ENCODE results near the gene NEGR1. TPM values are rescaled to one million over a fixed set of nuclear protein-coding genes. Genes with fewer than 3 reads are reported as not detected.

NEGR1 gene
- polyA plus RNA-seq, 3 donors from 2014 or later, result 1.7 TPM; not detected in 2

- no peak overlapping the region for H3K27ac Mint-ChIP-seq
- no peaks in the 10 kb centered on the region for H3K4me1 Mint-ChIP-seq
- H3K4me3 Mint-ChIP-seq, result no peak overlapping the region
- H3K36me3 Mint-ChIP-seq, result peaks cover 0 to 4% (median 0%) of the 10 kb centered on the region in 3 donors
- peaks cover 12 to 38% (median 23%) of the 10 kb centered on the region in 6 donors for H3K9me3 Mint-ChIP-seq
- H3K27me3 Mint-ChIP-seq (ENCODE audit: low read depth in 3 of 3), result no peaks in the 10 kb centered on the region
- DNase-seq, result no peak
Observed at GRCh38 chr1:71737768-71738167, 544.6 kb downstream of the NEGR1 start.

- peaks cover 0 to 3% (median 0%) of the 10 kb centered on the region in 3 donors for H3K36me3 Mint-ChIP-seq
- H3K4me3 Mint-ChIP-seq, result no peak overlapping the region
- no peak for DNase-seq
- H3K4me1 Mint-ChIP-seq, result no peaks in the 10 kb centered on the region
- no peak overlapping the region for H3K27ac Mint-ChIP-seq
- peaks cover 0 to under 1% (median 0%) of the 10 kb centered on the region in 3 donors for H3K27me3 Mint-ChIP-seq (ENCODE audit: low read depth in 3 of 3)
- peaks cover 0 to 31% (median 13%) of the 10 kb centered on the region in 6 donors for H3K9me3 Mint-ChIP-seq
Observed at GRCh38 chr1:71733121-71733520, 549.2 kb downstream of the NEGR1 start.

GRCh38 chr1:71721532-71721931 lies 560.8 kb downstream of the NEGR1 start:
- no peak for DNase-seq
- Mint-ChIP-seq H3K36me3 (no peaks in the 10 kb centered on the region), H3K27me3 (ENCODE audit: low read depth in 3 of 3) (peaks cover 0 to 3% (median 2%) of the 10 kb centered on the region in 3 donors), H3K27ac (no peak overlapping the region), H3K4me3 (no peak overlapping the region), H3K9me3 (peaks cover 2 to 33% (median 10%) of the 10 kb centered on the region in 6 donors), H3K4me1 (no peaks in the 10 kb centered on the region)

- Mint-ChIP-seq H3K36me3 (peaks cover 0 to 3% (median 3%) of the 10 kb centered on the region in 3 donors), H3K27ac (no peak overlapping the region), H3K27me3 (ENCODE audit: low read depth in 3 of 3) (peaks cover 0 to 3% (median 2%) of the 10 kb centered on the region in 3 donors), H3K4me3 (no peak overlapping the region), H3K9me3 (peaks cover 4 to 40% (median 11%) of the 10 kb centered on the region in 6 donors), H3K4me1 (no peaks in the 10 kb centered on the region)
- DNase-seq, result no peak
Observed at GRCh38 chr1:71719330-71719729, 563.0 kb downstream of the NEGR1 start.

GRCh38 chr1:71717186-71717585 lies 565.2 kb downstream of the NEGR1 start:
- Mint-ChIP-seq H3K36me3 (peaks cover 0 to 3% (median 3%) of the 10 kb centered on the region in 3 donors), H3K27ac (no peak overlapping the region), H3K9me3 (peaks cover 4 to 33% (median 13%) of the 10 kb centered on the region in 6 donors), H3K27me3 (ENCODE audit: low read depth in 3 of 3) (peaks cover 0 to 3% (median 2%) of the 10 kb centered on the region in 3 donors), H3K4me3 (no peak overlapping the region), H3K4me1 (no peaks in the 10 kb centered on the region)
- DNase-seq, result no peak

- no peaks in the 10 kb centered on the region for H3K4me1 Mint-ChIP-seq
- no peak overlapping the region for H3K27ac Mint-ChIP-seq
Observed at GRCh38 chr1:71711456-71711855, 570.9 kb downstream of the NEGR1 start.

GRCh38 chr1:71706029-71706671 lies 576.2 kb downstream of the NEGR1 start:
- Mint-ChIP-seq H3K4me1 (no peaks in the 10 kb centered on the region), H3K9me3 (peaks cover 11 to 56% (median 17%) of the 10 kb centered on the region in 6 donors), H3K27me3 (ENCODE audit: low read depth in 3 of 3) (no peaks in the 10 kb centered on the region), H3K4me3 (no peak overlapping the region), H3K27ac (no peak overlapping the region), H3K36me3 (peaks cover 0 to 6% (median 0%) of the 10 kb centered on the region in 3 donors)
- no peak for DNase-seq

More at GRCh38 chr1:71711456-71711855, 570.9 kb downstream of the NEGR1 start:
- Mint-ChIP-seq H3K27me3 (ENCODE audit: low read depth in 3 of 3) (no peaks in the 10 kb centered on the region), H3K4me3 (no peak overlapping the region), H3K36me3 (peaks cover 0 to 9% (median 3%) of the 10 kb centered on the region in 3 donors), H3K9me3 (peaks cover 7 to 45% (median 14%) of the 10 kb centered on the region in 6 donors)
- no peak for DNase-seq

GRCh38 chr1:71698186-71698585 lies 584.2 kb downstream of the NEGR1 start:
- Mint-ChIP-seq H3K27ac (no peak overlapping the region), H3K4me3 (no peak overlapping the region), H3K9me3 (peaks cover 2 to 40% (median 8%) of the 10 kb centered on the region in 6 donors), H3K27me3 (ENCODE audit: low read depth in 3 of 3) (peaks cover 0 to 2% (median 0%) of the 10 kb centered on the region in 3 donors), H3K4me1 (no peaks in the 10 kb centered on the region), H3K36me3 (no peaks in the 10 kb centered on the region)
- DNase-seq, result no peak

GRCh38 chr1:71695821-71696220 lies 586.5 kb downstream of the NEGR1 start:
- Mint-ChIP-seq H3K9me3 (peaks cover 0 to 26% (median 4%) of the 10 kb centered on the region in 6 donors), H3K27me3 (ENCODE audit: low read depth in 3 of 3) (peaks cover 0 to 2% (median 0%) of the 10 kb centered on the region in 3 donors), H3K36me3 (no peaks in the 10 kb centered on the region), H3K4me1 (no peaks in the 10 kb centered on the region), H3K27ac (no peak overlapping the region), H3K4me3 (no peak overlapping the region)
- no peak for DNase-seq

- no peaks in the 10 kb centered on the region for H3K36me3 Mint-ChIP-seq
- no peak overlapping the region for H3K4me3 Mint-ChIP-seq
- no peak for DNase-seq
- H3K27ac Mint-ChIP-seq, result no peak overlapping the region
- no peaks in the 10 kb centered on the region for H3K4me1 Mint-ChIP-seq
- peaks cover 0 to 26% (median 3%) of the 10 kb centered on the region in 6 donors for H3K9me3 Mint-ChIP-seq
- peaks cover 0 to 2% (median 0%) of the 10 kb centered on the region in 3 donors for H3K27me3 Mint-ChIP-seq (ENCODE audit: low read depth in 3 of 3)
Observed at GRCh38 chr1:71695084-71695483, 587.3 kb downstream of the NEGR1 start.

- no peaks in the 10 kb centered on the region for H3K36me3 Mint-ChIP-seq
- no peaks in the 10 kb centered on the region for H3K4me1 Mint-ChIP-seq
- H3K4me3 Mint-ChIP-seq, result no peak overlapping the region
- DNase-seq, result no peak
- no peak overlapping the region for H3K27ac Mint-ChIP-seq
- H3K9me3 Mint-ChIP-seq, result peaks cover 0 to 21% (median 4%) of the 10 kb centered on the region in 6 donors
- H3K27me3 Mint-ChIP-seq (ENCODE audit: low read depth in 3 of 3), result no peaks in the 10 kb centered on the region
Observed at GRCh38 chr1:71693581-71693980, 588.8 kb downstream of the NEGR1 start.

GRCh38 chr1:71689635-71690034 lies 592.7 kb downstream of the NEGR1 start:
- DNase-seq, result no peak
- Mint-ChIP-seq H3K27me3 (ENCODE audit: low read depth in 3 of 3) (peaks cover 0 to 2% (median 0%) of the 10 kb centered on the region in 3 donors), H3K27ac (no peak overlapping the region)

GRCh38 chr1:71687376-71687775 lies 595.0 kb downstream of the NEGR1 start:
- H3K4me1 Mint-ChIP-seq, result no peaks in the 10 kb centered on the region
- H3K4me3 Mint-ChIP-seq, result no peak overlapping the region
- H3K36me3 Mint-ChIP-seq, result no peaks in the 10 kb centered on the region
- H3K9me3 Mint-ChIP-seq, result peaks cover 0 to 21% (median 3%) of the 10 kb centered on the region in 6 donors
- peaks cover 0 to 2% (median 0%) of the 10 kb centered on the region in 3 donors for H3K27me3 Mint-ChIP-seq (ENCODE audit: low read depth in 3 of 3)
- no peak overlapping the region for H3K27ac Mint-ChIP-seq
- no peak for DNase-seq

More at GRCh38 chr1:71689635-71690034, 592.7 kb downstream of the NEGR1 start:
- H3K9me3 Mint-ChIP-seq, result peaks cover 0 to 24% (median 3%) of the 10 kb centered on the region in 6 donors
- no peaks in the 10 kb centered on the region for H3K4me1 Mint-ChIP-seq
- H3K4me3 Mint-ChIP-seq, result no peak overlapping the region
- no peaks in the 10 kb centered on the region for H3K36me3 Mint-ChIP-seq

- Mint-ChIP-seq H3K36me3 (no peaks in the 10 kb centered on the region), H3K27me3 (ENCODE audit: low read depth in 3 of 3) (no peaks in the 10 kb centered on the region), H3K4me1 (peaks cover 0 to 5% of the 10 kb centered on the region in 2 donors), H3K27ac (no peak overlapping the region), H3K9me3 (peaks cover 1 to 26% (median 10%) of the 10 kb centered on the region in 6 donors), H3K4me3 (no peak overlapping the region)
- no peak for DNase-seq
Observed at GRCh38 chr1:71676979-71677925, 605.1 kb downstream of the NEGR1 start.
